GM23338 (cell line): Measurements from ENCODE around the gene PCDHAC1. TPM values are rescaled to one million over a fixed set of nuclear protein-coding genes. Genes with fewer than 3 reads are reported as not detected.

ENCODE experiments used
- ATAC-seq: fragments of 200-7000 bp; cut with Tn5 transposase; 3 replicates; pipeline ENCODE4 v1.9.1; 2020
- DNase-seq: peaks from one replicate; pipeline ENCODE4 v3.0.0-alpha.2; 2015; ENCODE audit warnings: low spot score
- H2AFZ ChIP-seq: fragments of 200-600 bp; sonication (generic); 2 replicates; pipeline ENCODE4 v1.8.0; 2016; ENCODE audit warnings: antibody characterized with exemption, mild to moderate bottlenecking, moderate library complexity
- H3F3A ChIP-seq: fragments of 200-600 bp; sonication (generic); replicated peaks from 2 replicates; pipeline ENCODE4 v1.8.0; 2017; ENCODE audit warnings: antibody characterized with exemption, mixed run types, low read depth
- H3K27ac ChIP-seq: fragments of 200-600 bp; sonication (generic); 2 replicates; pipeline ENCODE4 v1.6.1; 2016; ENCODE audit warnings: low read depth
- H3K27me3 ChIP-seq: fragments of 200-600 bp; sonication (generic); 2 replicates; pipeline ENCODE4 v1.8.0; 2016; ENCODE audit warnings: mild to moderate bottlenecking, mixed run types, moderate library complexity; ENCODE audit not compliant: insufficient read depth
- H3K36me3 ChIP-seq: fragments of 200-600 bp; sonication (generic); 2 replicates; pipeline ENCODE4 v1.8.0; 2016; ENCODE audit warnings: mild to moderate bottlenecking; ENCODE audit not compliant: insufficient read depth
- H3K4me1 ChIP-seq: fragments of 200-600 bp; sonication (generic); 2 replicates; pipeline ENCODE4 v1.8.0; 2016; ENCODE audit warnings: mild to moderate bottlenecking, moderate library complexity; ENCODE audit not compliant: insufficient read depth
- H3K4me2 ChIP-seq: fragments of 200-600 bp; sonication (generic); 2 replicates; pipeline ENCODE4 v1.7.1; 2017; ENCODE audit warnings: mixed run types
- H3K4me3 ChIP-seq: fragments of 200-600 bp; sonication (generic); 2 replicates; pipeline ENCODE4 v1.6.1; 2016; ENCODE audit warnings: mixed run types
- H3K79me2 ChIP-seq: fragments of 200-600 bp; sonication (generic); replicated peaks from 2 replicates; pipeline ENCODE4 v1.8.0; 2017; ENCODE audit warnings: mild to moderate bottlenecking; ENCODE audit not compliant: insufficient read depth
- H3K9me2 ChIP-seq: fragments of 200-600 bp; sonication (generic); 2 replicates; pipeline ENCODE4 v1.8.0; 2017; ENCODE audit not compliant: insufficient read depth
- H4K20me1 ChIP-seq: fragments of 200-600 bp; sonication (generic); replicated peaks from 2 replicates; pipeline ENCODE4 v1.8.0; 2017; ENCODE audit warnings: mild to moderate bottlenecking; ENCODE audit not compliant: insufficient read depth
- H3K27ac Mint-ChIP-seq: 2 replicates; pipeline ENCODE4 v1.8.0; 2020; ENCODE audit warnings: inconsistent platforms, mild to moderate bottlenecking, moderate library complexity, mixed read lengths
- H3K27me3 Mint-ChIP-seq: 3 replicates; pipeline ENCODE4 v1.8.0; 2022; ENCODE audit warnings: low read depth, mild to moderate bottlenecking, moderate library complexity, mixed read lengths, inconsistent platforms; ENCODE audit not compliant: insufficient read depth, poor library complexity
- H3K36me3 Mint-ChIP-seq: 3 replicates; pipeline ENCODE4 v1.8.0; 2021; ENCODE audit warnings: low read depth, mild to moderate bottlenecking, inconsistent platforms, moderate library complexity, mixed read lengths
- H3K4me1 Mint-ChIP-seq: 3 replicates; pipeline ENCODE4 v1.8.0; 2020; ENCODE audit warnings: mild to moderate bottlenecking, inconsistent platforms, mixed read lengths
- H3K4me3 Mint-ChIP-seq: 3 replicates; pipeline ENCODE4 v1.8.0; 2021; ENCODE audit warnings: moderate library complexity, mild to moderate bottlenecking, inconsistent platforms, mixed read lengths
- H3K9me3 Mint-ChIP-seq: 3 replicates; pipeline ENCODE4 v1.8.0; 2020; ENCODE audit warnings: moderate library complexity, mild to moderate bottlenecking, inconsistent platforms, mixed read lengths
- CREB1 ChIP-seq: fragments of 250-450 bp; sonication (Bioruptor Pico); IDR thresholded peaks from 2 replicates; pipeline ENCODE4 v1.5.0; 2020; ENCODE audit warnings: low read depth, mild to moderate bottlenecking, moderate library complexity
- CTCF ChIP-seq, 2 experiments: fragments of 200-600 bp in 1 of 2; sonication (generic) in 1 of 2; conservative IDR thresholded peaks; 2 replicates each; pipeline versions ENCODE4 v1.5.1 to v1.6.1; 2016 to 2017; ENCODE audit warnings: antibody characterized with exemption in 2 of 2, low read depth in 2 of 2, mild to moderate bottlenecking in 2 of 2, moderate library complexity in 1 of 2
- ETS1 ChIP-seq: IDR thresholded peaks from 2 replicates; pipeline ENCODE4 v1.6.1; 2016; ENCODE audit warnings: antibody characterized with exemption
- EZH2 ChIP-seq: fragments of 200-600 bp; sonication (generic); IDR thresholded peaks from one replicate; pipeline ENCODE4 v1.8.0; 2017; ENCODE audit warnings: antibody characterized with exemption, mild to moderate bottlenecking, low read depth; ENCODE audit not compliant: unreplicated experiment
- EZH2phosphoT487 ChIP-seq: fragments of 200-600 bp; sonication (generic); IDR thresholded peaks from one replicate; pipeline ENCODE4 v1.8.1; 2018; ENCODE audit warnings: antibody characterized with exemption; ENCODE audit not compliant: unreplicated experiment
- JUNB ChIP-seq: IDR thresholded peaks from one replicate; pipeline ENCODE4 v1.6.1; 2016; ENCODE audit warnings: antibody characterized with exemption; ENCODE audit not compliant: unreplicated experiment
- NANOG ChIP-seq: IDR thresholded peaks from 2 replicates; pipeline ENCODE4 v1.6.1; 2016; ENCODE audit warnings: antibody characterized with exemption, borderline replicate concordance
- POLR2AphosphoS5 ChIP-seq: IDR thresholded peaks from 2 replicates; pipeline ENCODE4 v1.6.1; 2016; ENCODE audit warnings: antibody characterized with exemption, low read depth
- REST ChIP-seq: IDR thresholded peaks from one replicate; pipeline ENCODE4 v1.6.1; 2018; ENCODE audit warnings: antibody characterized with exemption; ENCODE audit not compliant: unreplicated experiment
- STAT1 ChIP-seq: IDR thresholded peaks from one replicate; pipeline ENCODE4 v1.6.1; 2016; ENCODE audit warnings: antibody characterized with exemption; ENCODE audit not compliant: unreplicated experiment
- ZNF114 ChIP-seq: fragments of 250-450 bp; sonication (Bioruptor Pico); IDR thresholded peaks from 2 replicates; pipeline ENCODE4 v1.5.0; 2020; ENCODE audit warnings: mild to moderate bottlenecking, moderate library complexity
- ZNF331 ChIP-seq: fragments of 250-450 bp; sonication (Bioruptor Pico); IDR thresholded peaks from 2 replicates; pipeline ENCODE4 v1.5.0; 2020; ENCODE audit warnings: low read depth, mild to moderate bottlenecking, moderate library complexity
- ZNF462 ChIP-seq: fragments of 250-450 bp; sonication (Bioruptor Pico); IDR thresholded peaks from 2 replicates; pipeline ENCODE4 v1.5.0; 2020; ENCODE audit warnings: mild to moderate bottlenecking, moderate library complexity
- polyA plus RNA-seq: library from polyadenylated mRNA; unstranded; fragments of >200 nt; fragmentation: Nextera tagmentation; extraction: Ambion mirVana; gene quantifications from 2 replicates; pipeline ENCODE4 v1.2.1, GENCODE V29; 2016
- total RNA-seq: library from RNA; depleted of rRNA; stranded (reverse); fragments of >200 nt; shearing (Covaris generic); gene quantifications from 2 replicates; pipeline ENCODE4 v1.2.3, GENCODE V29; 2014

PCDHAC1 gene
- total and polyA plus RNA-seq, 2 experiments from 2014 or later, result 0.53 to 12.1 TPM

GRCh38 chr5:140877262-140877581 lies 48.9 kb upstream of the PCDHAC1 start:
- Histone ChIP-seq H3K27ac (no peak overlapping the region), H2AFZ (no peak overlapping the region), H3K79me2 (peaks cover 38% of the 10 kb centered on the region), H3K9me2 (no peaks in the 10 kb centered on the region), H4K20me1 (peaks cover 9% of the 10 kb centered on the region; the same call in 1 of the 2 replicates), H3K4me3 (no peak overlapping the region), H3K27me3 (no peaks in the 10 kb centered on the region), H3F3A (no peaks in the 10 kb centered on the region; the same call in 1 of the 2 replicates), H3K36me3 (no peaks in the 10 kb centered on the region; the same call in 1 of the 2 replicates), H3K4me2 (no peak overlapping the region), H3K4me1 (peaks cover 15% of the 10 kb centered on the region; the same call in 1 of the 2 replicates)
- no peak for TF ChIP-seq POLR2AphosphoS5
- TF ChIP-seq JUNB, result no peak
- TF ChIP-seq NANOG, result no peak
- no peak for TF ChIP-seq ZNF331 (CRISPR knock-in tag)
- no peak for TF ChIP-seq EZH2phosphoT487
- TF ChIP-seq CREB1, result no peak
- no peak for TF ChIP-seq CTCF (conservative IDR thresholded peaks at IDR 0.05; ENCODE audit: low read depth in 2 of 2)
- TF ChIP-seq EZH2, result no peak
- no peak for TF ChIP-seq ETS1
- no peak for TF ChIP-seq REST
- TF ChIP-seq ZNF114 (CRISPR knock-in tag), result no peak
- TF ChIP-seq ZNF462 (CRISPR knock-in tag), result no peak
- TF ChIP-seq STAT1, result no peak
- Mint-ChIP-seq H3K27ac (no peak overlapping the region), H3K36me3 (peaks cover 13% of the 10 kb centered on the region), H3K9me3 (no peaks in the 10 kb centered on the region), H3K4me3 (no peak overlapping the region), H3K4me1 (peaks cover 17% of the 10 kb centered on the region; the same call in 2 of the 3 replicates), H3K27me3 (peaks cover 3% of the 10 kb centered on the region)
- no peak for DNase-seq
- no peak for ATAC-seq
